SW480 (cell line): Measurements from ENCODE around the gene CRACR2A.
A peak's percentile ranks its signal among the peaks of the same experiment; 100 is the strongest.

Source experiments
- DNase-seq: peaks from one replicate; pipeline ENCODE4 v3.0.0-alpha.2; 2016; ENCODE audit warnings: low spot score

CRACR2A gene

GRCh38 chr12:3622021-3622821 is 130.7 kb downstream of the CRACR2A start:
- no peak for DNase-seq

- no peak for DNase-seq
Measured at GRCh38 chr12:3620856-3621255, 132.1 kb downstream of the CRACR2A start.

- no peak for DNase-seq
Measured at GRCh38 chr12:3617565-3617964, 135.3 kb downstream of the CRACR2A start.

- DNase-seq = no peak
Measured at GRCh38 chr12:3615862-3616261, 137.0 kb downstream of the CRACR2A start.

GRCh38 chr12:3614806-3615466 is 138.0 kb downstream of the CRACR2A start:
- no peak for DNase-seq

GRCh38 chr12:3613641-3614395 is 139.1 kb downstream of the CRACR2A start:
- no peak for DNase-seq

- DNase-seq = no peak
Measured at GRCh38 chr12:3611860-3612703, 140.8 kb downstream of the CRACR2A start.

- DNase-seq = no peak
Measured at GRCh38 chr12:3607821-3608220, 145.1 kb downstream of the CRACR2A start.

GRCh38 chr12:3607039-3607720 is 145.7 kb downstream of the CRACR2A start:
- DNase-seq = no peak

- no peak for DNase-seq
Measured at GRCh38 chr12:3606128-3606527, 146.8 kb downstream of the CRACR2A start.

- no peak for DNase-seq
Measured at GRCh38 chr12:3605692-3606091, 147.2 kb downstream of the CRACR2A start.

- DNase-seq = peak; percentile 49
Measured at GRCh38 chr12:3604748-3605586, 147.9 kb downstream of the CRACR2A start.

- DNase-seq = no peak
Measured at GRCh38 chr12:3604286-3604685, 148.6 kb downstream of the CRACR2A start.

- no peak for DNase-seq
Measured at GRCh38 chr12:3603576-3603975, 149.3 kb downstream of the CRACR2A start.

GRCh38 chr12:3602488-3602887 is 150.4 kb downstream of the CRACR2A start:
- DNase-seq = no peak

- no peak for DNase-seq
Measured at GRCh38 chr12:3601461-3602150, 151.3 kb downstream of the CRACR2A start.

- no peak for DNase-seq
Measured at GRCh38 chr12:3600951-3601350, 152.0 kb downstream of the CRACR2A start.

- DNase-seq = no peak
Measured at GRCh38 chr12:3600039-3600720, 152.7 kb downstream of the CRACR2A start.
